T-cell (primary cell): ENCODE results near the gene LRRC57. TPM values are rescaled to one million over a fixed set of nuclear protein-coding genes. Genes with fewer than 3 reads are reported as not detected.

ENCODE experiments used
- ATAC-seq, 4 experiments: fragments of 200-7000 bp in 3 of 4; fragments of 150-1000 bp in 1 of 4; cut with Tn5 transposase; replicated peaks in 1 of 4; 1 replicate in 3 of 4; 2 replicates in 1 of 4; pipeline ENCODE4 v1.10.0; 2021; ENCODE audit warnings: moderate library complexity in 3 of 4, mild to moderate bottlenecking in 2 of 4, moderate number of reproducible peaks in 1 of 4
- CTCF ChIA-PET, 2 donors: fragments of 300-600 bp; sonication (Branson Sonifier 250); formaldehyde crosslinking; loops; one replicate each; lab custom pipeline; 2022; ENCODE audit warnings: antibody characterized with exemption in 2 of 2; lab: Charles Lee
- POLR2A ChIA-PET, 2 donors: fragments of 300-600 bp; sonication (Branson Sonifier 250); formaldehyde crosslinking; loops; one replicate each; lab custom pipeline; 2022; ENCODE audit warnings: antibody characterized with exemption in 2 of 2; lab: Charles Lee
- DNase-seq, 35 experiments: peaks; one replicate each; pipeline versions ENCODE4 v3.0.0 to v3.0.0-alpha.2; 2013 to 2023
- H3K27ac ChIP-seq: one replicate; pipeline ENCODE4 v1.5.1; 2013; ENCODE audit warnings: low read length
- H3K27me3 ChIP-seq, 2 experiments: replicated peaks in 1 of 2; 1 replicate in 1 of 2; 2 replicates in 1 of 2; pipeline versions ENCODE4 v1.6.1 to v1.7.0; 2013; ENCODE audit warnings: low read length in 1 of 2, mixed read lengths in 1 of 2; ENCODE audit not compliant: control insufficient read depth in 2 of 2, insufficient read depth in 2 of 2; ENCODE audit errors: extremely low read depth in 1 of 2
- H3K36me3 ChIP-seq, 2 donors: 1 replicate in 1 of 2; 2 replicates in 1 of 2; pipeline versions ENCODE4 v1.6.1 to v1.7.0; 2013; ENCODE audit warnings: low read length in 1 of 2; ENCODE audit not compliant: control insufficient read depth in 2 of 2, insufficient read depth in 1 of 2; ENCODE audit errors: extremely low read depth in 1 of 2
- H3K4me1 ChIP-seq, 2 experiments: 1 replicate in 1 of 2; 2 replicates in 1 of 2; pipeline versions ENCODE4 v1.6.1 to v1.7.0; 2013; ENCODE audit warnings: low read length in 2 of 2, mixed read lengths in 1 of 2; ENCODE audit not compliant: insufficient read depth in 2 of 2, control insufficient read depth in 1 of 2; ENCODE audit errors: extremely low read depth in 1 of 2
- H3K4me3 ChIP-seq, 2 donors: 1 replicate in 1 of 2; 2 replicates in 1 of 2; pipeline versions ENCODE4 v1.5.1 to v1.7.0; 2013; ENCODE audit warnings: mild to moderate bottlenecking in 2 of 2, low read length in 1 of 2, moderate library complexity in 1 of 2; ENCODE audit not compliant: control insufficient read depth in 1 of 2; ENCODE audit errors: extremely low read depth in 1 of 2
- H3K9me3 ChIP-seq: 2 replicates; pipeline ENCODE4 v1.7.0; 2013
- H3K27ac Mint-ChIP-seq, 2 donors: one replicate each; pipeline ENCODE4 v1.8.0; 2020 to 2021; ENCODE audit warnings: mild to moderate bottlenecking in 2 of 2, mixed read lengths in 2 of 2
- H3K27me3 Mint-ChIP-seq, 2 donors: one replicate each; pipeline ENCODE4 v1.8.0; 2021 to 2022; ENCODE audit warnings: mixed read lengths in 2 of 2
- H3K36me3 Mint-ChIP-seq: one replicate; pipeline ENCODE4 v1.8.0; 2021; ENCODE audit warnings: mixed read lengths
- H3K4me1 Mint-ChIP-seq, 3 donors: one replicate each; pipeline ENCODE4 v1.8.0; 2020 to 2022; ENCODE audit warnings: mixed read lengths in 3 of 3, mild to moderate bottlenecking in 1 of 3
- H3K4me3 Mint-ChIP-seq, 3 donors: one replicate each; pipeline ENCODE4 v1.8.0; 2020 to 2022; ENCODE audit warnings: mild to moderate bottlenecking in 3 of 3, mixed read lengths in 3 of 3, moderate library complexity in 3 of 3
- H3K9me3 Mint-ChIP-seq, 3 donors: one replicate each; pipeline ENCODE4 v1.8.0; 2020 to 2022; ENCODE audit warnings: mixed read lengths in 3 of 3
- WGBS: methylation state at CpG from one replicate; pipeline ENCODE4 v1.1.5; 2013; ENCODE audit warnings: missing lambda C conversion rate; ENCODE audit not compliant: insufficient coverage; 5-methylcytosine and 5-hydroxymethylcytosine counted together
- total RNA-seq, 35 experiments: library from RNA in 6 of 35; stranded (reverse) in 6 of 35; fragments of 120-200 nt in 1 of 35; gene quantifications; one replicate each; pipeline versions ENCODE4 v1.2.1 to v1.2.4 and lab custom pipeline; 2013 to 2026

Gene LRRC57
- total RNA-seq, 5 donors from 2014 or later (not counting 1 experiment from before 2014, with no cell fraction given): 13.4 to 24.6 (median 18.4) TPM

DNA sequence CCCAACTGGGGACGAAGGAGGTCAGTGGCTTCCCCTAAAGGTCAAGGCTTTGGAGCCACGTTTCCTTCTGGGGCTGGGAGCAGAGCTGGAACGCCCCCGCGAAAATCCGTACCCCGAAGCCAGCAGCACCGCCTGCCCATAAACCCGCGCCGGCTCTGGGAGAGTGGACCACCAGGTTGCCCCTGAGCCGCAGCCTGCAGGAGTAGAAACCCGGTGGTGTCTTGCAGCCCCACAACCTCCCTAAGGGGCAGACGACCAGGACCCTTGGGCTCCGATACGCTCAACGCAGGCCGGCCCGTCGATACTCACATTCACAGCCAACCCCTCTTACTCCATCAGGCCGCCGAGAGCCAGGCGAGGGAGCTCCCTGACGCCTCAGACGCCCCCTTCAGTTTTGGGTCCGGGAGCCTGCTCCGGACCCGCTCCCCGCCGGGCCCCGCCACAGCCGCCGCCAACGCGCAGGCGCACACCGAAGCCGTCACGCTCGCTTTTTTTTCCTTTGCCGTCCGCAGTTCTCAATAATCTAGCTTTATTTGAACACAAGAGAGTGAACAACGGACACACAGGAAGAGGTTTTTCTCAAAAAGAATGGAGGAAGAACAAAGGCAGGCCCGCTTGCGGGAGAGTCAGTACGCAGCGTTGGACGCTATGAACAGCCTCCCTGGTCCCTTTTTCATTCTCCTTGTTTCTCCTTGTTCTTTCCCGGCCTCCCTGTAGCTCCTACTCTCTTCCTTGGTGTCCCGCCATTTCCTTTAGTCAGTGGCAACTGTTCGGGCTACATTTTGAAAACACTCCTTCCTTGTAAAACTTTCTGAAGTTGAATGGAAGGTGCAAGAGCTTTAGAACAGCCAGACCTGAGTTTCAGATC is 57.7 kb downstream of the LRRC57 start, which contains the start of gene ZNF106:
TSS of gene ZNF106 (minus strand) at position 471 of the 868 bp plus-strand sequence. CDS start 18,852 bp downstream, outside the sequence.
- Histone ChIP-seq H3K27me3 (no peaks in the 10 kb centered on the region), H3K27ac (peak within 1 kb of the TSS; percentile 89), H3K4me3 (peak within 1 kb of the TSS; percentile 93 to 100), H3K36me3 (no peaks in the 10 kb centered on the region), H3K9me3 (no peaks in the 10 kb centered on the region), H3K4me1 (peaks cover 26 to 39% of the 10 kb centered on the region in 2 experiments)
- ATAC-seq: peak; percentile 54 to 65 (median 60)
- 0% methylated on average over 37 of the region's 51 CpGs for WGBS
- Mint-ChIP-seq H3K9me3 (no peaks in the 10 kb centered on the region), H3K36me3 (no peaks in the 10 kb centered on the region), H3K4me3 (peak within 1 kb of the TSS; percentile 95 to 98 (median 96)), H3K4me1 (peaks cover 51 to 64% (median 53%) of the 10 kb centered on the region in 3 donors), H3K27me3 (no peaks in the 10 kb centered on the region), H3K27ac (peak within 1 kb of the TSS; percentile 97 to 98)
- POLR2A ChIA-PET: interaction anchor here (0.5 to 0.8 kb wide), 4 partner anchors 84 to 1193 kb away, joined by 3 to 8 read pairs (median 4); partner anchors contain the start of genes GANC (in 1 of the 2), STARD9 (in 1 of the 2) and TMEM87A (in 1 of the 2)
- DNase-seq: peak; percentile 68 to 92 (median 81)
- CTCF ChIA-PET: no interaction called here

DNA sequence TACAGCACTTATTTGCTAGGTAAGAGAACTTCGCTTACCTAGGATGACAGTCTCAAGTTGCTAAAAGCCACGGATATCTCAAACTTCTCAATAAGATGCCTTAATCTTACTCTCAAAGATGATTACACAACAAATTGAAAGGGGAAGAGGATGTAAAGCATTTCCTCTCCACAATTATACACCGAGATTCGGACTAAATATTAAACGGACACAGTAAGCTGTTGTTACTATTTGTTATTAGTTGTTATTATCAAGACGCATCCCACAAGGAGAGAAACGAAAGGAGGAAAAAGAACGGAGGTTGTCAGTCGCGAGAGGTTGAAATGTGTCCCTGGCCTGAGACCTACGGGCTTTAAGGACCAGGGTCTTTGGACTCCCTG is 58.3 kb downstream of the LRRC57 start:
- Histone ChIP-seq H3K9me3 (no peaks in the 10 kb centered on the region), H3K27ac (peak overlapping the region; percentile 89), H3K36me3 (no peaks in the 10 kb centered on the region), H3K4me1 (peaks cover 24 to 35% of the 10 kb centered on the region in 2 experiments), H3K4me3 (peak overlapping the region; percentile 93 to 100), H3K27me3 (no peaks in the 10 kb centered on the region)
- Mint-ChIP-seq H3K27me3 (no peaks in the 10 kb centered on the region), H3K36me3 (peaks cover 2% of the 10 kb centered on the region), H3K4me3 (peak overlapping the region; percentile 95 to 98 (median 96)), H3K27ac (peak overlapping the region; percentile 97 to 98), H3K4me1 (peaks cover 46 to 60% (median 46%) of the 10 kb centered on the region in 3 donors), H3K9me3 (no peaks in the 10 kb centered on the region)
- 1% methylated on average over 6 of the region's 11 CpGs for WGBS
- ATAC-seq (no peak), DNase-seq (peak in 1 of 35 experiments; percentile 36)
- ChIA-PET POLR2A (interaction anchor here in 1 of 2 donors (0.8 kb wide), 1 partner anchor 1028 kb away, joined by 8 read pairs; no protein-coding TSS in a partner anchor), CTCF (interaction anchor here in 1 of 2 donors (0.6 kb wide), 1 partner anchor 115 kb away, joined by 3 read pairs; no protein-coding TSS in a partner anchor)

Other genes with a start within 250 kb of the LRRC57 start
- 10 to 100 TPM; 13.4 to 19.8 (median 15.8) TPM for gene CAPN3, start 189.3 kb downstream of the LRRC57 start, total RNA-seq
- gene ZNF106, start 57.7 kb downstream of the LRRC57 start, total RNA-seq: 10 to 100 TPM; 33.1 to 41.1 (median 36.7) TPM
- 10 to 100 TPM; 51.8 to 60.7 (median 59.3) TPM for gene SNAP23, start 53.2 kb downstream of the LRRC57 start, total RNA-seq
- gene HAUS2, start within 50 bp of the LRRC57 start, total RNA-seq: 10 to 100 TPM; 13.1 to 21.8 (median 16.8) TPM
- 10 to 100 TPM in 2 of 5 donors, 1 to 10 TPM in 3; 6.6 to 10.6 (median 8.8) TPM for gene STARD9, start 26.8 kb upstream of the LRRC57 start, total RNA-seq
- gene CDAN1, start 188.3 kb upstream of the LRRC57 start, total RNA-seq: 10 to 100 TPM; 28.2 to 45.7 (median 33.3) TPM